Activated CD4-positive, CD25-positive, alpha-beta regulatory T cell treated with anti-CD3 and anti-CD28 coated beads, Interleukin-2, amount 50 U/mL, for 72 hours (primary cell): Measurements from ENCODE around the gene ISG20L2.

Experiments
- DNase-seq: peaks from one replicate; pipeline ENCODE4 v3.0.0; 2021

ISG20L2 gene

DNA sequence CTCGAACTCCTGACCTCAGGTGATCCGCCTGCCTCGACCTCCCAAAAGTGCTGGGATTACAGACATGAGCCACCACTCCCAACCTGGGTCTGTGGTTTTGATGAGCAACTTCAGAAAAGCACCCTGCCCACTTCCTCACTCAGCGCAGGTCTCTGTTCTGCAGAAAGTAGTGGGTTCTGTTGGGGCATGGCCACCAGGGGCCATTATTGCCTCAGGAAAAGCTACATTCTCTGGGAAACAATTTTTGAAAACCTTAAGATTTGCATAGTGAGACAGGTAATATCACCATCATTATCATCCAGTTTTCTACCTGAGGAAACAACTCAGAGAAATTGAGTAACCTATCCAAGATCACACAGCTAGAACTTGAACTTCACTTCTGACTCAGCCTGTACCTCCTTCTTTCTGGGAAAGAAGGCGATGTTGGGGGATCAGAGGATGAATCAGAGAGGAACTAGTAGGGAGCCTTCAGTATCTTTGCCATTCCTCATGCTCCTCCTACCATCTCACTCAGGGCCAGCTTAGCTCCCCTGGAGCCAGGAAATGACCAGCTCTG lies 44.3 kb downstream of the ISG20L2 start:
- no peak for DNase-seq

DNA sequence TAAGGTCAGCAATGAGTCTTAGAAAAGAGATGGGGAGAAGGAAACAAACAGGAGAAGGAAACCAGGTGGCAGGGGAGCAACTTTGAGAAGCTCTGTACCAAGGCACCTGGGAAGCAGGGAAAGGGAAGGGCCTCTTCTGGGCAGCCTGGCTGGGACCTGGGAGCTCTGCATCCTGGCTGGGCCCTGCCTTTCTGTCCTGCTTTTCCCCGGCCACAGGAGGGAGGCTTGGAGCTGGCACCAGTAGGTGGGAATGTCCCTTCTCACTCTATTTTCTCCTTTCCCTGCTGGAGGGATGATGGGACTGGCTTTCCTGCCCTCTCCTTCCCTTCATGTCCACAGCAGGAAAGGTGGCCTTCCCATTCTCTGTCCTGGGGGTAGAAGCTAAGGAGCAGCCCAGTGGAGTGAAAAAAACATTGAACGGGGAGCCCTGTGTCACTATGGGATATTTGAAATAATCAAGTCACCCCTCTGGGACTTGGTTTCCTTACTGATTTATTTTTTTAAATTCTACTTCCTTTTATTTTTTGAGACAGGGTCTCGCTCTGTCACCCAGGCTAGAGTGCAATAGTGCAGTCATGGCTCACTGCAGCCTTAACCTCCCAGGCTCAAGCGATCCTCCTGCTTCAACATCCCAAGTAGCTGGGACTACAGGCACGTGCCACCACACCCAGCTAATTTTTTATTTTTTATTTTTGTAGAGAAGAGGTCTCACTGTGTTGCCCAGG lies 46.2 kb downstream of the ISG20L2 start:
- DNase-seq: no peak

DNA sequence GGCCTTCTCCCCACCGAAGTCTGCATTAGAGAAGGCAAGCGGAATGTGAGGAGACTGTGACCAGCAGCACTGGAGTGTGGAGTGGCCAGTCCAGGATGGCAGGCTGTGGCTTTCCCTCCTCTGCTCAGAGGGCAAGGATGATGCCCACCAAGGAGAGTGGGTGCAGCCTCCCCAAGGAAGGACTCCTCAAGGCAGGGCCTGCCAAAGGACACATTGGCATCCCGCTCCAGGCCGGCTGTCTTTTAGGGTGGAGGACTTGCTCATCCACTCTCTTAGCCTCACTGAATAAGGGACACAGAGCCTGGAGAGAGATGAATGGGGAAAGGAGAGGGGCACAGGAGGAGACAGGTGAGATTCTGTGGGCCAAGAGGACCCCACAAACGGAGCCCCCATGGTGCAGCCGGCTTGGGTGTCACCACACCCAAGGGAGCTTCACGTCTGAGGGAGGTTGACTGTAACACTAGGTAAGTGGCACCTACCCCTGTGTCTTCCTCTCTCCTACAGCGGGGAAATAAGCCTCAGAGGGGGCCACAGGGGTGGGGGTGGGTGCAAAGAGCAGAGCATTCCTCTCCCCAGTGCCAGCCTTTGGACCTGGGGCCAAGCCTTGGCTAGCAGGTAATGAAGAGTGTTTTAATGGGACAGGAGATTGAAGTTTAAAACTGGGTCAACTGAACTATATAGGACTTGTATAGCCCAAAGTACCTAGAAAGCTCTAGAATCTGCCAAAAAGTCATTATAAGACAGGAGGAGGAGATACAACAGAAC lies 47.2 kb downstream of the ISG20L2 start:
- no peak for DNase-seq

DNA sequence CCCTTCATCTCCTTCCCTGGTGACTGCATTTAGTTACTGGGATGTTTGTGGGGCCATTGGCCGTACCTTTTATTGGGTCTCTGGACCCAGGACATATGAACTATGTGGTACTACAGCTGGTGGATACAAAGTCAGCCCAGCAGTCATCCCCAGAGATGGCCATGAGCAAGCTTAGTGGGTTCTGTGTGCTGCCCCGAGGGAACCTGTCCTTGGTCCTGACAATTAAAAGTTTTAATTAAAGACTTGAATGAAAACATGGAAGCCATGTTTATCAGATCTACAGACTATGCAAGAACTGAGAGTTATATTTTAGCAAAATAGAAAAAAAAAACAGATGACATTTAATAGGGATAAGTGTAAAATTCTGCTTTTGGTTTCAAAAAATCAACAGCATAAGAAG lies 48.5 kb downstream of the ISG20L2 start:
- DNase-seq: no peak

DNA sequence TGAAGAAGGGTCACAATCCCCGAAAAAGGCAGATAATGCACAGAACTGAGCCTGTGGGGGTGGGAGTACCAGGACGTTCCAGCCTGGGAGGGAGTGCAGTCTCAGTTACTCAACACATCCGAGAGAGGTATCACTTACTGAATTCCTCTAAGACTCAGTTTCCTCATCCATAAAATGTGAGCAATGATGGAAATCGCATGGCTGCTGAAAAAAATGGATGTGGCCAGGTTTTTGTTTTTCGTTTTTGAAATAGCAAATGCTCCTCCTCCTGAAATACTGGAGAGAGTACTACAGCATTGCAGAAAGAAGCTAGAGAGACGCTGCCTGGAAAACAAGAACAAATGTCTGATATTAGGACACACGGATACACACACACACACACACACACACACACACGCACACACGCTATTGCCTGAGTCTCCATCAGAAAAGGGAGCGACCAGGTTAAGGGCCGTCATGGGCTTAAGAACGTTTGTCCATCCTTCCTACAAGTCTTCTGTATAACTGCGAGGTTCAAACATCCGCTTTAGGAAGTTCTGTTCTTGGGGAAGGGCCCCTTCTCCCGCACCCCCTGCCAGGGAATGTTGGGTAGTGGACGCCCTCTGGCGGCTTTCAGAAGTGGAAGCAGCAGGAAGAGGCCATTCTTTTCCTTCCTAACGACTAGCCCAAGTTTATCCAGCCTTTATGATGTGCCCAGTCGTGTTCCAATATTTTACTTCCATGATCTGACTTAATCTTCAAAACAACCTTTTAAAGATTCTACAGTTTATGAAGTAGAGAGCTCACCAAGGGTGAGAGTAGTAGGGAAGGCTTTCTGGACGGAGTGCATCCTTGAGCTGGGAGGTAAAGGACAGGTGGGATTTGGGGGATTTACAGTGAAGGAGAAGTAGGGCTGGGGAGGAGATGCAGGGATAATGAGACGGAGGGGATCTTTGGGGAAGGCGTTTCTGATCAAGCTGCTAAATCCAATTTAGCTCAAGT lies 50.7 kb downstream of the ISG20L2 start:
- DNase-seq: no peak

DNA sequence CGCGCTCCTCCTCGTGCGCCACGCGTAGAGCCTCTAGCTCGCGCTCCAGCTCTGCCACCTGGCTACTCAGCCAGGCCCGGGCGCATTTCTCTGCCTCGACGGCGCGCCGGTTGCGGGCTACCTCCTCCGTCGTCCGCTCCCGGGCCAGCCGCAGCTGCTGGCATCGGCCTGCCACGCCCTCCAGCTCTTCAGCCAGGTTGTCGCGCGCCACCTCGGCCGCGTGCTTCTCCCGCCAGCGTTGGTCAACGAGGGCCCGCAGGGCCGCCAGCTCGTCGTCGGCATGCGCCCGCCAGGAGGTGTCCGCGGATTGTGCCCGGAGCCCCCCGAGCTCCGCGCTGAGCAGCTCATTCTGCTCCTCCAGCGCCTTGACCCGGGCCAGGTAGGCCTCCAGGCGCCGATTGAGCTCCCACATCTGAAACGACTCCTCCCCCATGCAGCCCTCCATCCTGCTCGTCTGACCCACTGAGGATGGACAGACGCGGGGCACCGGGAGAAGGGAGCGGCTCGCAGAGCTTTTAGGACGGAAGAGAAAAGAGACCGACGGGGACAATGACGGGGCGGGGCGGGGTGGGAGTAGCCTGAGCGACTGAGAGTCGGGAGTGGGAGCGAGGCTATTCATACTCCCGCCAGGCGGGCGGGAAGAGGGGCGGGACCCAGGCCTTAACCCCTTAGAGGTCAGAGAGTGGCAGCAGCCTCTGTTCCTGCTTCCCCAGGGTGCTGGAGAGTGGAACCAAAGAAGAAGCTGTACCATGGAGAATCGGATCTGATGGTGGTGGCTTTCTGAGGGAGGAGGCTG lies 51.5 kb downstream of the ISG20L2 start, which contains the start of gene NES:
NES (minus strand) TSS at position 588 of the 796 bp plus-strand sequence; CDS start at position 445, 143 bp downstream.
- DNase-seq: no peak

DNA sequence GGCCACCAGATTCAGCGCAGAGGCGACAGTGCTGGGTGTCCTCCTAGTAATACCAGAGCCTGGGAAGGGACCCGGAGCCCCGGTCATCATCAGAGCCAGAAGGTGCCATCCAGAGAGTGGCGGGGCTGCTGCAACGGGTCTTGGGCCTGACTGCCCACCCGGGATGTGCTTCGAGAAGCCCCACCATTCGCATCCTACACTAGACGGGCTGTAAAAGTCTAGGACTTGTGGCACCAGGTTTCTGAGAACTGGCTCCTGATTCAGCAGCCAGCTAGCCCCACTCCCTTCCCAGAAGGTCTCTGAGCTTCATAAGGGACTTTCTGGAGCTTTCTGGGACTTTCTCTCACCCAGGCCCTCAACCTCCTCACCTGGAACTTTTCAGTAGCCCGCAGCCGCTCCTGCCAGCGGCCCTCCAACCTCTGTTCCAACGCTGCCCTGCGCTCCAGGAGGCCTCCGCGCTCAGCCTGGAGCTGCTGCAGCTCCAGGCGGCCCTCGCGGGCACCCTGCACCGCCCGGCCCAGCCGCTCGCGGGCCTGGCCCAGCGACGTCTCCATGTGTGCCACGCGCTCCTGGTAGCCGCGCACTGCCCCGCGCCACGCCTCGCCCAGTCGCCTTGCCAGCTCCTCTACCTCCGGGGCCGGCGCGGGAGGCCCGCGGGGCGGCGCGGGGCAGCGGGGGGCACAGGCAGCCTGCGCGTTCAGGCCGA lies 52.3 kb downstream of the ISG20L2 start:
- DNase-seq: no peak

DNA sequence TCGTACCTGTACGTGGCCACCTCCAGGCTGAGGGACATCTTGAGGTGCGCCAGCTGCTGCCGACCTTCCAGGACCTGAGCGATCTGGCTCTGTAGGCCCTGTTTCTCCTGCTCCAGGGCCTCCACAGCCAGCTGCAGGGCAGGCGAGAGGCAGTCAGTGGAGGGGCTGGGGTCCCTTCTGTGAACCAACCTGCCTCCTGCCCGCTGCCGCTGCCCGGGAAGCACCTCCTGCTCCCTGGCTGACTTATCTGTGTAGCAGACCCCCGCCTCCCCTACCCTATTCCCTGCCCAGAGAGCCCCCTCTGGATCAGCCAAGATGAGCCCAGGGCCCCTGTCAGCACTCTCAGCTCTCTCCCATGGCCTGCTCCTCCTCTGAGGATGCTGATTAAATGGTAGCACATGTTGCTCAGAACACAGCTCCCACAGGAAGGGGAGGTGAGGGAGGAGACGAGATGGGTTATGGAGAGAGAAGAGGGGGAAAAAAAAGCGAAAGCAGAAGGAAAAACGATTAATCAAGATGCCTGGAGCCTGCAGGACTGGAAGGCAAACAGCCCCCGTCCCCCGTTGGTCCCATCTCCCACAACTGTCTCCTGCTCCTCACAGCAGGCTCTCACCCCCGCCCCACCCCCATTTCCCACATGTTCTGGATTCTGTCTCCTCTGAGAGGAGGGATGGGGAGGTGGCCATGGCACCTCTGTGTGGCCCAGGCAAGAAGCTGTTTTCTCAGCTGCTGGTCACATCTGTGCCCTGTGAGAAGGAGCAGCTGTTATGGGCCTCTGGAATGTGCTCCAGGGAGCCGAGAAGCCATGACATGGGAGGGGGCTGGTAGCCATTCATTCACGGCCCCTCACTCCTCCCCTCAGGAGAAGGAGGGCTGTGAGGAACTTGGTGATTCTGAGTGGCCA lies 53.1 kb downstream of the ISG20L2 start:
- no peak for DNase-seq

DNA sequence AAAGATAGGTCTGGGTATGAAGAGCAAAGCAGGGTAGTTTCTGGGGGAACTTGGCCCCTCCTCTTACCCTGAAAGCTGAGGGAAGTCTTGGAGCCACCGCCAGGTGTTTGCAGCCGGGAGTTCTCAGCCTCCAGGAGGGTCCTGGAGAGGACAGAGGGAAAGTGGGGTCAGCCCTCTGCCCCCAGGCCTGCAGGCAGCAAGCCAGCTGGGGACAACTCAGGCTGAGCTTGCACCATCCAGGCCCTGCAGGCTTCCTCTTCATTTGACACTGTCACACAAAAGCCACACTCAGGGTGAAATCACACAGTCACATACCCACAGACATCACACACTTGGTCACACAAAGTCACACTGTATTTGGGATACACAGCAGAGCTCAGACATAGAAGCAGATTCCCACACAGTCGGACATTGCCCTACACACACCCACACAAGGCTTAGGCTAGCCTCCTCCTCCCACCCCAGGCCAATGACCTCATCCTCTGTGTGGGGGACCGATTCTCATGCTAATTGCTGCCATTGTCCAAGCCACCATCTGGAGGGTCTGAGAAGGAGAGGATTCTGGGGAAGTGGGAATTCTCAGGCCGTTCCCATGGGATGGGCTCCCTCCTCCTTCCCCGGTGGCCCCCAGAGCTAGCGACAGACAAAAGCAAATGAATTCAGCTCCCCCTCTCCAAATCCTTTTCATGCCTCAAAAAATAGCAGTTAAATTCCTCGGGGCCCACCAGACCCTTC lies 55.0 kb downstream of the ISG20L2 start:
- no peak for DNase-seq
